NCI-H345 (cell line): ENCODE data around the gene SLAMF8.

ENCODE experiments used
- DNase-seq: peaks from one replicate; lab custom pipeline; 2025; lab: John Stamatoyannopoulos, UW

SLAMF8 gene

DNA sequence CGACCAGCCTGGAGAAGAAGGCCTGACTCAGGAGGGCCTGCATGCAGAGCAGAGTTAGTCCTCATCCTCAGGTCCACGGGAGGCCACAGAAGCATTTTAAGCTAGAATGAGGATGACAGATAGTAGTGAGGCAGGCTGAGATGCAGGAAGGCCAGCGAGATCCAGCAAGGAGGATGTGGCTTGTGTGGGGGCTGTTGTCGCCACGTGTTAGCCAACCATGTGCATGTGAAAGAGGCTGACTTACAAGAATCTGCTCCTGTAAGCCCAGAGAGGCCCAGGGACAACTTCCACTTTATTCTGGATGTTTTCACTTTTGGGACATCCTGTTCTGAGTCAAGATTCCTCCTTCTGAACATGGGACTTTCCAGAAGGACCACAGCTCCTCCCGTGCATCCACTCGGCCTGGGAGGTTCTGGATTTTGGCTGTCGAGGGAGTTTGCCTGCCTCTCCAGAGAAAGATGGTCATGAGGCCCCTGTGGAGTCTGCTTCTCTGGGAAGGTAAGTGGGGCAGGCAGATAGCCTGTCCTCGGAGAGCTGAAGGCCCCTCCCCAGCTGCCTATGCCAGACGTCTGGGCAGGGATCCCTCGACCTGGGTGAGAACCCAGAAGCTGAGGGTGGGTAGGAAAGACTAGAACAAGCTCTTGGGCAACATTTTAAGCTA lies at the start of gene SLAMF8:
SLAMF8 (plus strand) TSS at position 433 of the 661 bp plus-strand sequence; CDS start at position 459, 26 bp downstream.
- DNase-seq: no peak

- DNase-seq: no peak
Observed at GRCh38 chr1:159778266-159778665, 48.4 kb upstream of the SLAMF8 start.

GRCh38 chr1:159779403-159779851 lies 47.2 kb upstream of the SLAMF8 start:
- DNase-seq: no peak

DNA sequence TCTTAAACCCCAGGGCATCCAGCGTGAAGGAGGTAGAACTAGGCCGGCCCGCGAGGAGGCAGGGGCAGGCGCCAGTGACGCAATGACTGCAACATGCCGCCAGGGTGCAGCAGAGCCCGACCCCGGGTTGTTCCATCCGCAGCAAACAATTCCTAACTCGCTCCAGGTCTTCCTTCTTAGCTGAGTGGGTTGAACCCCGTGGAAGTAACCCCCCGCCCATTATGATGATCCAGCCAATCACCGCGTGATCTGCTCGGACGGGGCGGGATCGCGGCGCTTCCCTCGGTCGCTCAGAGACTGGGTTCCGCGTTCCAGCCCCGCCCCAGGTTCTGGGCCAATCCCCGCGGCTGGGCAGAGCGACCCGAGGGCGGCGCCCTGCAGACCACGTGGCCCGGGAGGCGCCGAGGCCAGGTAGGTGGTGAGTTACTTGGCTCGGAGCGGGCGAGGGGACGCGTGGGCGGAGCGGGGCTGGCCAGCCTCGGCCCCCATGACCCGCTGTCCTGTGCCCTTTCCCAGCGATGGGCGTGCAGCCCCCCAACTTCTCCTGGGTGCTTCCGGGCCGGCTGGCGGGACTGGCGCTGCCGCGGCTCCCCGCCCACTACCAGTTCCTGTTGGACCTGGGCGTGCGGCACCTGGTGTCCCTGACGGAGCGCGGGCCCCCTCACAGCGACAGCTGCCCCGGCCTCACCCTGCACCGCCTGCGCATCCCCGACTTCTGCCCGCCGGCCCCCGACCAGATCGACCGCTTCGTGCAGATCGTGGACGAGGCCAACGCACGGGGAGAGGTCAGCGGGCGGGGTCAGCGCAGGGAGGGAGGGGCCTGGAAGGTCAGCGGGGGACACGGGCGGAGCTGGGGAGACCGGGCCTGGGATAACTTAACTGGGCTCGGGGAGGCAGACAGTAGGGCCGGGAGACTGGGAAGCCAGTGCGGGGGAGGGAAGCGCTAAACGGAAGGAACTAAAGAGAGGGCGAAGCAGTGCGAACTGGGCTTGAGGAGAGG lies 45.8 kb upstream of the SLAMF8 start, which contains the start of gene DUSP23:
DUSP23 (plus strand) TSS at position 380 of the 1,000 bp plus-strand sequence; CDS start at position 519, 139 bp downstream.
- peak; percentile 98 for DNase-seq

DNA sequence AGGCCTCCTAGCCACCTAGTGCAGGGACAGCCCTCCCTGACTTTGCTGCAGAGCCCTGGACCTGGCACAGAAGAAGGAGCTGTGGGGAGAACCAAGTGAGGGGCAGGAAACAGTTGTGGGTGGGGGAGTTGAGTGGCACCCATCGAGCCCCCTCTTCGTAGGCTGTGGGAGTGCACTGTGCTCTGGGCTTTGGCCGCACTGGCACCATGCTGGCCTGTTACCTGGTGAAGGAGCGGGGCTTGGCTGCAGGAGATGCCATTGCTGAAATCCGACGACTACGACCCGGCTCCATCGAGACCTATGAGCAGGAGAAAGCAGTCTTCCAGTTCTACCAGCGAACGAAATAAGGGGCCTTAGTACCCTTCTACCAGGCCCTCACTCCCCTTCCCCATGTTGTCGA lies 44.7 kb upstream of the SLAMF8 start:
- no peak for DNase-seq

GRCh38 chr1:159783724-159784123 lies 42.9 kb upstream of the SLAMF8 start:
- DNase-seq: no peak

DNA sequence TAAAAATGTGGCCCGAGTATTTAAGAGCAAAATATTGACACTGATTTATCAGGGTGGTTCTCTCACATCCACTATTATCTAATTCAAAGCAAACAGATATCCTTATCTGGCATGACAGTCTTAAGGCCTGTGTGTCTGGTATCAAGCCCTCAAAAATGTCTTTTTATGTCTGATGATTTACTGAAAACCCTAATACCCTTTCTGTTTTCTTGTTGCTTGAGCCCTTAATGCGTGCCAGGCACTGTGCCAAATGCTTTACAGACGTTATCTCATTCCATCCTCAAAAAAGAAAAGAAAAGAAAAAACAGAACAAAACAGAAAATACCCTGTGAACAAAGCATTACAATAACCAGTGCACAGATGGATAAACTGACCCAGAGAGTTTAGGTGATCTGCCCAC lies 40.2 kb upstream of the SLAMF8 start:
- DNase-seq: no peak

- no peak for DNase-seq
Observed at GRCh38 chr1:159786966-159787365, 39.7 kb upstream of the SLAMF8 start.

- peak; percentile 13 for DNase-seq
Observed at GRCh38 chr1:159790237-159790917, 36.3 kb upstream of the SLAMF8 start.

DNA sequence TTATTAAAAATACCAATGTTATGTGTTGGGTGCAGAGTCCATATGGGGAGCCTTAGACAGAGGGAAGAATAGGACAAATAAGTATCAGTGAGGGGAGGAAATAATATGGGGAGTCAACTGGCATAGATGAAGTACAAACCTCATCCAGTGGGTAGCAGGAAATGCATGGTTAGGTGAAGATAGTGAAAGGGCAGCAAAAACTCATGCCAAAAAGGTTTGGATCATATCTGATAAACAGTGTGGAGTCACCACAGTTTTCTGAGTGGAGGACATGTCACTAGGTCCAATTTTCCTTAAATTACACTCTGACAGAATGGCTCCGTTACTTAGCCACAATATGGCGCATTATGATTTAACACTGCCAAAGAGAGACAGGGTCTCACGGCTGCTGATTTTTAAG lies 35.6 kb upstream of the SLAMF8 start:
- no peak for DNase-seq

GRCh38 chr1:159791461-159791860 lies 35.2 kb upstream of the SLAMF8 start:
- no peak for DNase-seq

DNA sequence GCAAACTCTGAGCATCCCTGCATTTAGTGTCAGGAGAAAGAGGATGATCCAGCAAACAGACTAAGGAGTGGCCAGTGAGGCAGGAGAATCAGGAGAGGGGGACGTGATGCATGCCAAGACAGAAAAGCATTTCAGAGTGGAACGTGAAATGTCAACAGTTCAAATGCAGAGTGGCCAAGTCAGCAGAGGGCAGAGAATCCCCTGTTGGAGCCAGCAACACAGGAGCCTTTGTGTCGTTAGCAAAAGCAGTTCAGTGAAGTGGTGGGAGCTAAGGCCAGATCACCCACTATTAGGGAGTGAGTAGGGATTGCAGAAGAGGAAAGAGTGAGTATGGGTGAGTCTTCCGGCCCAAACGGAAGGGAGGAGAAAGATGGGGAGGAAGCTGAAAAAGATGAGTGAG lies 31.1 kb upstream of the SLAMF8 start:
- DNase-seq: no peak

DNA sequence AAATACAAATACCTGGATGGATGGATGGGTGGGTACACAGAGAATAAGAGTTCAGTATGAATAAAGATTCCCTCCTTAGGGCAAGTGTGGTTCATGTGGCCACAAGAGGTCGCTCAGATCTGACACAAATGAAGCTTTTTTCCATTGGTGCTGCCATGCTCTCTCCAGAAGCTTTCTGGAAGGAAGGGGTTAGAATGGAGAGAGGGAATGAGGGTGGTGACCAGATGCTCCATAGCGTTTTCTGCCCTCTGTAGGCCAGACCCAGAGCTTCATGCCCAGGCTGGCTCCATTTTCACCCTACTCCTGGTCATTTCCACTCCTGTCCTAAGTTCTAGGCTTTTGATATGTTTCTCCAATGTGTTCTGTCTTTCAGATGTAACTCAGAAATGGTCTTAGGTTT lies 27.8 kb upstream of the SLAMF8 start:
- peak; percentile 81 for DNase-seq

DNA sequence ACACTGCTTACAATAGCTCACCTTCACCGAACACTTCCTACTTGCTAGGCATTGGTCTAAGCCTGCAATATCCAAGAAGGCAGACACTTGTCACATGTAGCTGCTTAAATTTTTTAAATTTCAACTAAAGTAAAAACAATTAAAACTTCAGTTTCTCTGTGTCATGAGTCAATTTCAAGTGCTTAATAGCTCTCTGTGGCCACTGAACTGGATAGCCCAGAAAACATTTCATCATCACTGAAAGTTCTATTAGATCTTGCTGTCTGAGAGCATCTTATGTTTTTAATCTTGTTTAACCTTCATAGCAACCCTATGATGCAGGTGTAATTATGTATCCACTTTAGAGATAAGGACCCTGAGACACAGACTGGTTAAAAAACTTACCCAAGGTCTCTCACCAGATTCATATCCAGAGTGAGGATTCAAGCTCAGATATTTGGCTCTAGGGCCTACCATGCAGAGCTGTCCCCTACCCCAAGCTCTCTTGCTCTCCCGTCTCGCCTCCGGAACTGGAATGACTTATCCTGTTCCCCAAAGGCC lies 27.2 kb upstream of the SLAMF8 start:
- DNase-seq: no peak

DNA sequence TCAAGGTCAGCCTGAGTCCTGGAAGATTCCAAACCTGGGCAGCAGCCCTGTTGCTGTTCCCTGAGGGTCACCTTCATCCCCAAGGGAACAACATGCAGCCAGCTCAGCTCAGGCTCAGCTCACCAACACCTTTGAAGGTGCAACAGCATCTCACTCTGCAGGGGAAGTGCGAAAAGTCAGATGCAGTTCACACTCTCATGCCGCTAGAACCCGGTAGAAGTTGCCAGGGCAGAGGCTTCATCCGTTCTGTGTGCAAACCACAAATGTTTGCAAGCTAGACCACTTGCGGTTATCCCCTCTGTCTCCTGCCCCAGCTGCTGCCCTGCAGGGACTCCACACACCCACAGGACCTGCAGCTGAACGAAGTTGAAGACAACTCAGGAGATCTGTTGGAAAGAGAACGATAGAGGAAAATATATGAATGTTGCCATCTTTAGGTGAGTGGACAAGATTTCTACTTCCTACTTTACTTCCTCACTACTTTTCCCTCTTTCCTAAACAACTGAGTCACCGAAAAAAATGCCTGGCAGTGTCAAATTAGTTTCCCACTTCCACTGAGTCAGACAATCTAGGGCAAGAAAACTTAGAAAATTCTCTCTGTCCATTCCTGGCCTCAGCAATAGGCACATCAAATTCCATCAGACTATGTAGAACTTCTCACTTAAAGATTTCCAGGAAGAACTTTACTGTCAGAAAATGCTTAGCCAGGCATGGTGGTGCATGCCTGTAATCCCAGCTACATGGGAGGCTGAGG lies 26.3 kb upstream of the SLAMF8 start:
- no peak for DNase-seq

GRCh38 chr1:159802111-159802510 lies 24.6 kb upstream of the SLAMF8 start, which contains the start of gene FCRL6:
TSS of gene FCRL6 (plus strand) at chr1:159802360. CDS start at chr1:159802425, 65 bp downstream.
- DNase-seq: no peak

GRCh38 chr1:159803956-159804689 lies 22.6 kb upstream of the SLAMF8 start:
- DNase-seq: no peak

GRCh38 chr1:159804924-159805323 lies 21.7 kb upstream of the SLAMF8 start:
- no peak for DNase-seq

- DNase-seq: no peak
Observed at GRCh38 chr1:159815926-159816325, 10.7 kb upstream of the SLAMF8 start.

DNA sequence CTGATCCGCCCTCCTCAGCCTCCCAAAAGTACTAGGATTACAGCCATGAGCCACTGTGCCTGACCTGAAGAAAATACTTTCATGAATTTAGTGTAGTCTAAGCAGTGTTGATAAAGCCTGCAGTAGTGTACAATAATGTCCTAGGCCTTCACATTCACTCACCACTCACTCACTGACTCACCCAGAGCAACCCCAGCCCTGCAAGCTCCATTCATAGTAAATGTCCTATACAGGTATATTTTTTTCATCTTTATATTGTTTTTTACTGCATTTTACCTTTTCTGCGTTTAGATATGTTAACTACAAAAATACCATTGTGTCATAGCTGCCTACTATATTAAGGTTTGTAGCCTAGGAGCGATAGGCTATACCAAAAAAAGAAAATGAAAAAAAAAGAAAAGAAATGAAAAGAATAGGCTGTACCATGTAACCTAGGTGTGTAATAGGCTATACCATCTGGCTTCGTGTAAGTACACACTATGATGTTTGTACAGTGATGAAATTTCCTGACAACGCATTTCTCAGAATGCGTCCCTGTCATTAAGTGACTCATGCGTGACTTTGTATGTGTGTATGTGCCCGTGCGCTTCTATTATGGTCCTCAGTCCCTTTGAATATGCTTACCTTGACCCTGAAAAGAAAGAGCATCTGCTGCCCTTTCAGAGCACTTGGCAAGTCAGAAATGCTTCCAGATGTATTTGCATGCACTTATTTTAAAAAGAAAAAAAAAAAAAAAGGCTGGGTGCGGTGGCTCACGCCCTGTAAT lies 9.2 kb upstream of the SLAMF8 start:
- DNase-seq: peak; percentile 86
